Cerebellar nuclear complex (tissue), 1 donor: ENCODE results near the gene EMD.

Source experiments
- DNase-seq, 2 experiments: peaks; one replicate each; lab custom pipeline; 2025; lab: John Stamatoyannopoulos, UW

The EMD gene

DNA sequence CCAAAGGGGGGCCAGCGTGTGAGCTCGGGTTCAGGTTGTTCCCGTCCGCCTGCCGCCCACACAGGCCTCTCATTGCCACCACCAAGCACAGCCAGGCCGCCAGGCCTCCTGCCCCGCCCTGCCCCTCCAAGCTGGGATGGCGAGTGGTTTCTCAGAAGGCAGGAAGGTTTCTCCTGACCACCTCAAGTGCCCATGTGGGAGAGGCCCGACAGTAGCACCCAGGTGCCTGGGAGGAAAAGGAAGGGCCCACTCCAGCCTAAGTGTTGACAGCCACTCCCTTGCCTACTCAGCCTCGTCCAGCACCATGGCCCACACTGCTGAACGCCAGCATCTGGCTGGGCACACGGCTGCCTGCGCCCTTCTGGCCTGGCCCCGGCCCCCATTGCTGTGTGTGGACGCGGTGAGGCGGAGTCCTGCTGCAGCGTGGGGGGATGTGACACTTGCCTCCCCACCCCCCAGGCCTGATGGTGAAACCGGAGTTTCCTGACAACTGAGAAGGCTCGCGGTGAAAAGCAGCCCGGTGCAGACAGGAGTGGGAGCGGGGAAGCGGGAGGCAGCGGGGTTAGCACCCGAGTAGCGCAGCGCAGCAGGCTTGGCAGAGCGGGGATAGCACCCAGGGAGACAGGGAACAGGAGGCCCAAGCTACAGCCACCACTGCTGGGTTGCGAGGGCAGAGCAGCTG lies 23.9 kb upstream of the EMD start:
- DNase-seq: no peak

GRCh38 chrX:154355776-154356140 lies 23.3 kb upstream of the EMD start:
- no peak for DNase-seq

DNA sequence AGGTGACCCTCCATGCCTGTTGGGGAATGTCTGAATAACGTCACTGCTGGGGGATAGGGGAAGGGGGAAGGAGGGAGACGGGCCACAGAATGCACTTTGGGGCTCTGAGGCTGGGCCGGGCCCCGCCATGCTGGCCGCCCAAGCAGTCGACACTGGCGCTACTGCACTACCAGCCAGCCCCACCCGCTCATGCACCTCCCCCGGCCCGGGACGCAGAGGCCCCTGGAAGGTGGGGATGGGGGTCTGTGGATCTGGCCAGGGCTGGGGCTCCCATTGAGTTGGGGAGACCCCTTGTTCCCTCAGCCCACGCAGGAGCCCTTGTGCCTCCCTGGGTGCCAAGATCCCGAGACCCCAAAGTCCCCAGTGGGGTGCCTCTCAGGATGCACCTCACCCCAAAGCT lies 22.5 kb upstream of the EMD start:
- no peak for DNase-seq

DNA sequence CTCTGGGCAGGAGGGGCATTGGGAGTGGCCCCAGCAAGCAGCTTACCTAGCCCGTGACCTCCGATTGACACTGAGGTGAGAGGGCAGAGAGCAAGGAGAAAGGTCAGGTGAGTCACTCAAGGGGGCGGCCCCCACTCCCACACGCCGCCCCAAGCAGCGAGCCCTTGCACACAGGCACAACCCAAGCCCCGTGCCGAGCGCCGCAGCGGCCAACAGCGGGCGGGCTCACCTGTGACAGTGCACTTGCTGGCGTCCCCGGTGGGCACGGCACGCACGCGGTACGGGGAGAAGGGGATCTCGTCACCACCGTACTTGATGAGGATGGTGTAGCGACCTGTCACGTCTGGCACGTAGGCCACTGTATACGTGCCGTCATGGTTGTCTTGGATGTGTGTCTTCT lies 21.9 kb upstream of the EMD start:
- no peak for DNase-seq

- no peak for DNase-seq
These were observed 21.1 kb upstream of the EMD start for GRCh38 chrX:154358011-154358410.

GRCh38 chrX:154358829-154359228 lies 20.3 kb upstream of the EMD start:
- DNase-seq: no peak

DNA sequence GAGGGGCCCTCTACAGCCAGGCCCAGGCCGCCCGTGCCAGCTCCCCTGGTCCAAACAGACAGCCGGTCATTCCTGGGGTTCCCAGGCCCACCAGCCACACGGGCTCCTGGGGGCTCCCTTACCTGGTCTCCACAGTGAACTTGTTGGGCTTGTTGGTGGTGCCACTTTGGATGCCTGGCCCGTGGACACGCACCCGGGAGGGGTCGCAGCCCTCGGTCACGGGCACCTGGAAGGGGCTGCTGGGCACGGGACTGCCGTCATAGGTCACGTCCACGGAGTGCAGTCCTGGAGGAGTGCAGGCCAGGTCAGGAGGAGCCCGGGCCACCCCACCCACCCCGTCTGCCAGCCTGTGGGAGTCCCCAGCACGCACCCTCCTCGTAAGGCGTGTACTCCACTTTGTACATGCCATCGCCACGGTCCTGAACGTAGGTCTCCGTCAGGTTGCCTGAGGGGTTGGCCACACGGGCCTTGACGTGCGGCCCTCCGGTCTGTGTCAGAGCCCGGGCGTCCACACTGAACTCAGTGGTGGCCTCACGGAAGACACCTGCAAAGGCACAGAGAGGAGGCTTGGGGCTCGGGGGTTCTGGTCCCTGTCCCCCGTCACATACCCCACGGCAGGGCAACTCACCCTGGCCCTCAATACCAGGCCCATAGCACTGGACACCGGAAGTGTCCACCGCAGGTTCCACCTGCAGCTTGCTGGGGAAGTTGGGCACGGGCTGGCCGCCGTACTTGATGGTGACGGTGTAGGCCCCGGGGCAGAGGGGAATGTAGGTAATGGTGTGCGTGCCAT lies 19.5 kb upstream of the EMD start:
- no peak for DNase-seq

DNA sequence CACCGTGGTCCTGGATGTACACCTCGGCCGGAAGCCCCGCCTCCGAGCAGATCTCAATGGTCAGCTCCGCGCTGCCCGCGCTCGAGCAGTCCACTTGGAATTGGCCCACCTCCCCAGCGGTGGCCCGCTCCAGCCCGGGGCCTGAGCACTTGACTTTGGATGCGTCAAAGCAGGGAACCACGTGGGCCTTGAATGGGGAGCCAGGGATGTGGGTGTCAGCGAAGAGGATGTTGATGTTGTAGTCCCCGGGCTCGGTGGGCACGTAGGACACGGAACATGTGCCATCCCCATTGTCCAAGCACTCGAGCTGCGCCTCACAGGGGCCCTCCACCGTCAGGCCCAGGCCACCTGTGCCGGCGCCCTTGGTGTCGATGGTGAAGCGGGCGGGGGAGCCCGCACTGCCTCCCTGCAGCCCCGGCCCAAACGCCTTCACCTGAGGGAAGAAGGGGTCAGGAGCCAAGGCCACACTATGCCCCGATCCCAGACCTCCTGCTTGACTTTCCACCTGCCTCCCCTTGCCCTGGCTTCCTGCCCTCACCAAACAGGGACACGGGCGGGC lies 18.9 kb upstream of the EMD start:
- no peak for DNase-seq

- DNase-seq: no peak
These were observed 16.9 kb upstream of the EMD start for GRCh38 chrX:154362085-154362742.

- DNase-seq: no peak
These were observed 15.2 kb upstream of the EMD start for GRCh38 chrX:154363706-154364439.

DNA sequence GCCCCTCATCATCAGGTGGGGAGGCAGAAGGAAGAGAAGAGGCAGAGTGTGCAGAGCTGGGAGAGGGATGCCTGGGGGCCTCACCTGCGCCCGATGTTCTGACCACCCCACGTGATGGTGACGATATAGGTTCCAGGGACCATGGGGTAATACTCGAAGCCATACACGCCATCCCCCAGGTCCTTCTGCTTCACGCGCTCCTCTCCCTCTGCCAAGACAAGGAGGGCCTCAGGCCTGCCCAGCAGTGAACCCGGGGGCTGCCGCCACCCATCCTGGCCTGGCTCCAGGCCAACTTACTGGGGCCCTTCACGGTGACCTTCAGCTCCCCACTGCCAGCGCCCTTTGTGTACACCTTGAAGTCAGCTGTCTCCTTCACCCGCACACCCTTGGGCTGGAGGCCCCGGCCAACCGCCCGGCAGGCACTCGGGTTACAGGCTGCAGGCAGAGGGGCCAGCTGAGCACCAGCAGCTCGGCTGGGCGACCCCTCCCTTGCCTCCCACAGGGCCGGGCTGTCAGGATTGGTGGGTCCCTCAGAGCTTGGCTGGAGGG lies 14.0 kb upstream of the EMD start:
- no peak for DNase-seq

DNA sequence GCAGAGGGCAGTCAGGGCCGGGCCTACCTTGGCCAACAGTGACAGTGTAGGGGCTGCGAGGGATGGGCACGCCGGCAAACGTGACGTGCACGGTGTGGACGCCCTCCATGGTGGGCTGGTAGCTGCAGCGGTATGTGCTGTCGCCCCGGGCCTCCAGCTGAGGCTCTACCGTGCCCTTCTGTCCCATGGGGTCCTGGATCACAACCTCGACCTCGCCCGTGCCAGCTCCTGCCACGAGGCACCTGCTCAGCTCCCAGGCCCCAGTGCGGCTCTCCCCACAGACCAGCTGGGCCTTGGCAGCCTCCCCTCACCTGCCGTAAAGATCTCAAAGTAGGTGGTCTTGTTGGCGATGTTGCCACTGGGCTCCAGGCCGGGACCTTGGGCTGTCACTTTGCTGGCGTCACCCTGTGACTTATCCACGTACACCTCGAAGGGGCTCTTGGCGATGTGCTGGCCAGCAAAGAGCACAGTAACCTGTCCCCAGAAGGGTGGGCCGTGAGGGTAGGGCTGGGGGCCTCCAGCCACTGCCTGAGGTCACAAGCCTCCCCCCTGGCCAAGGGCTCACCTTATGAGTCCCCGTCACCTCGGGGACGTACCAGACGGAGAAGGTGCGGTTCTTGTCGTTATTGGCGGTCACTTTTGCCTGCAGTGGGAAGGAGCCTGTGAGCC lies 13.0 kb upstream of the EMD start:
- no peak for DNase-seq

GRCh38 chrX:154366666-154367055 lies 12.4 kb upstream of the EMD start:
- DNase-seq: no peak

DNA sequence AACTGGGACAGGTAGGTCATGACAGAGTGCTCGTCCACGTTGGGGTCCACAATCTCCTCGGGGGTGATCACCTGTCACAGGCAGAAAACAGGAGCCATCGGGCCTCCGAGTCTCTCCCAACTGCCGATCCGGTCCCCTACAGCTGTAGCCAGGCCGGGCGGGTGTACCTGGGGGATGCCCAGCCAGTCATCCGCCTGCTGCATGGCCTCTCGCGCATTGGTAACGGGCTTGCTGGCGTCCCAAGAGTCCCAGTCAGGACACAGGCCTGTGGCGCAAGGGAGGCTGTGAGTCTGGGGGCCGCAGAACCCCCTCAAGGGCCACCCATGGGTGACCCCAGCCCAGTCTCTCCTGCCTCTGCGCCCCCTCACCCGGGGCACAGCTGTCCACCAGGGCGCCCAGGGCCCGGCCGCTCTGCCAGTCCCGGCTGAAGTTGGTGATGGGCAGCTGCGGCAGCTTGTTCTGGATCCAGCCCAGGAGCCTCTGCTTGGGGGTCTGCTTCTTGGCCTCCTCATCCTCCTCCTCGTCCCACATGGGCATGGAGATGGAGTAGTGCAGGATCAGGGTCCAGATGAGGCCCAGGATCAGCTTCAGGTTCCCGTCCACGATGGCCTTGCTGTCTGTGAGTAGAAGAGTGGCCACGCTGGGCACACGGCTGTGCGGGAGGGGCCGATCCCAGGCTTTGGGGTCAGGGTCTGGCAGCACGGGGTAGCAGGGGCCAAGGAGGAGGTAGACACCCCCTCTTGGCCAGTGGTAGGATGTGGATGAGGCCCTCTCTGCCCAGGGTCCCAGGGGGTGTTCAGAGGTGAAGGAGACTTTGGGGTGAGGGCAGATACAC lies 11.4 kb upstream of the EMD start:
- no peak for DNase-seq

GRCh38 chrX:154368630-154369448 lies 10.3 kb upstream of the EMD start:
- DNase-seq: no peak

DNA sequence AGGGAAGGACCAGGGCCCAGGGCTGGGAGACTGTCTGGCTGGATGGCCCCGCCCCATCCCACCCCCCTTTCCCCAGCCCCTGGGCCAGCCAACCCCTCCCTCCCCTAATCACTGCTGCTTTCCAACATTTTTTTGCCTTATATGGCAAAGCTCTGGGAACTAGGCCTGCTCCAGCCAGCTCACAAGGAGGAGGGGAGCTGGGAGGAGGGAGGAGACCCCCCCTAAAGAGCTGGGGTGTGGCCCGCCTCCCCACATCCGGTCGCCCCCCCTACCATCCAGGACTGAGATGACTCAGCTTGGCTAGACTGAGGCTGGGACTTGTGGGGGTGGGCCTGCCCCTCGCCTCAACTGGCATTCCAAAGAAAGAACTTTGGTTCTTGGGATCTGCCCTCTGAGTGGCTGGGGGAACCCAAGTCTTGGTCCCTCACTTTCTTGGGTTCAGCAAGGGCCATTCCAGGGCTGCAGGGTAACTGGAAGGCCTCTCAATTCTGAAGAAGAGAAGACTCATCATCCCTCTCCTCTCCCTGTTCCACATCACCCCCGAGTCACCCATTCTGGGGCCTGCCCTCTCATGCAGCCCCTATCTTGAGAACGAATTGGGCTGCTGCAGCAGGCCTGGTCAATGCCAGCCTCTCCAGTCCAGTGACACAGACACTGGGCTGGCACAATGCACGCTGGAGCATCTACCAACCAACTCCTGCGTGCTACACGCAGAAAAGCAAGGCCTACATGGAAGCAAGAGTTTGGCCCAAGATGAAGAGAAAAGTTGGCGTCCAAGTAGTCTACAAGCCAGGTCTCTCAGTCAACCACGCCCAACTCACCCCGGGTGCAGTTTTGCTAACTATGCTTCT lies 9.4 kb upstream of the EMD start:
- no peak for DNase-seq

DNA sequence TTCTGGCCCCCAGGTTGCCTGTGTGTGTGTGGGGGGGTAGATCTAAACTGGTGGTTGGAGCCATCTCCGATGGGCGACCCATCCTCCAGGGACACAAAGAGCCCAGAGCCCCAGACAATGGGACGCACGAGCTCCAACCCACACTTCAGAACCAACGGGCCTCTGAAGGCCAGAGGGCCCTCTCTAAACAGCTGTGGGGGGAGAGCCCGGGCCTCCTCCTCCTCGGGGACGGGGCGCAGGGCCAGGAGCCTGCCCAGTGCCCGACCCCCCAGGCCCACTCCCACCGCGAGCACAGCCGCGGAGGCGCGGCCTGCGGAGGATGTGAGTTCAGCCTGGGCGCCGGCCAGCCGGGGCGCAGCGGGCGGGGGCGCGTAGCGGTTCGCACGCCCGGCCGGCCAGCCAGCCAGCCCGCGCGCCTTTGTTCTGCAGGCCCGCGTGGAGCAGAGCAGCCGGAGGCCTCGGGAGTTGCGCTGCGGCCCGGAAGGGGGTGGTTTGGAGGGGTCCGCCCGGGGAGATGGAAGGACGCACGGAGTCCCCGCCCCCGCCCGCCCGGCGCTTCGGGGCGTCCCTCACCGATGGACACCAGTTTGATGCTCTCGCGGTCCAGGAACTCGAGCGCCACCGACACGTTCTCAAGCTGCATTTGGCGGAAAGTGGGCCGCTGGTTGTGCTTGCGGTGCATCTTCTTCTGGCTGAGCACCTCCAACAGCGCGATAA lies 8.6 kb upstream of the EMD start:
- DNase-seq: no peak
